LoVo (cell line): ENCODE measurements around the gene PARP11.

Experiments
- DNase-seq: peaks from one replicate; pipeline ENCODE4 v3.0.0-alpha.2; 2016; ENCODE audit warnings: low spot score

The PARP11 gene

DNA sequence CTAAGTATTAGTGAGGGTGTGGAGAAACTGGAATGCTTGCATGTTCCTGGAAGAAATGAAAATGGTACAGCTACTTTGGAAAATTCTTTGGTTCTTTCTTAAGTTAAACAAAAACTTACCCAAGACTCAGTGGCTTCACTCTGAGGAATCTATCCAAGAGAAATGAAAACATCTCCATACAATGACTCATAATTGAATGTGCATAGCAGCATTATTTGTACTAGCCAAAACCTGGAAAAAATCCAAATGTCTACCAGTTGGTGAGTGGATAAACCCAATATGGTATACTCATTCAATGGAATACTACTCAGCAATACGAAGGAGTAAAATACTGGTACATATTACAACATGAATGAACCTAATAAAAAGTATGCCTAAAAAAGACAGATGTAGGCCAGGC lies 102.3 kb downstream of the PARP11 start:
- peak; percentile 30 for DNase-seq

DNA sequence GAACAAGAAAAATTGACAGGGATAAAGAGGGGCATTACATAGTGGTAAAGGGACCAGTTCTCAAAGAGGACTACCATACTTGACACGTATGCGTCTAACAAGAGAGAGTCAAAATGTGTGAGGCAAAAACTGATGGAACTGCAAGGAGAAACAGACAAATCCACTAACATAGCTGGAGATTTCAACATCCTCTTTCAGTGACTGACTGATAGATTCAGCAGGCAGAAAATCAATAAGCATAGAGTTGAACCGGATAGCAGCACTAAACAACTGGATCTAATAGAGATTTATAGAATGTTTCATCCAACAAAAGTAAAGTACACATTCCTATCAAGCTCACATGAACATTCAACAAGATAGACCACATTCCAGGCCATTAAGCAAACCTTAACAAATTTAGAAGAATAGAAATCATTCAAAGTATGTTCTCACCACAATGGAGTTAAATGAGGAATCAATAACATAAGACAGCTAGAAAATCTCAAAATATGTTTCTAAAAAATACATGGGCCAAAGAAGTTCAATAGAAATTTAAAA lies 104.2 kb downstream of the PARP11 start:
- DNase-seq: no peak

DNA sequence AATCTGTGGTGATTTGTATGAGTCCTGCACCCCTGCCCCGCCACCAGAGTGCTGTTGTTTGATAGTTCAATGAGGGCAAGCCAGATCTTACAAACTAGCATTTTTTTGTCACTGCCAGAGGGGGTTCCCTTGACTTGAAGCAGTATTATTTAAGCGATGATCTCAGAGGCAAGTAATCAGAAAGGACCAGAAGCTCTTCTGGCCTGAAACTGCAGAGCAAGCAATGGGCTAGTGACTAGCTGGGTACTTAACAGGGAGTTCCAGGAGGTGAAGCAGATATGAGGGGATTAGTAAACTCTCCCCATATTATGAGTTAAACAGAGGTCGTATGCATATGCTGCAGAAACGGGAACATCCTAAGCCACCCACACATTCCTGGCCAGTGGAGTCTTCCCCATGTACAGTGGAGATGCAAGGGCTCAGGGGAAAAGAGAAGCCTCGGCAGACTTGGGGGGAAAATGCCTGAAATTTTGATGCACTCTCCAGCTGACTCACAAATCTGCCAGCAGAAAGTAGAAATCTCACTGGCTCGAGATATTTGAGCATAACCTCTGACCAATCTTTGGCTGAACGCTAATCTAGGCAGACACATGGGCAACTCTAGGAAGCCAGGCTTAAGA lies 112.0 kb downstream of the PARP11 start:
- DNase-seq: no peak

DNA sequence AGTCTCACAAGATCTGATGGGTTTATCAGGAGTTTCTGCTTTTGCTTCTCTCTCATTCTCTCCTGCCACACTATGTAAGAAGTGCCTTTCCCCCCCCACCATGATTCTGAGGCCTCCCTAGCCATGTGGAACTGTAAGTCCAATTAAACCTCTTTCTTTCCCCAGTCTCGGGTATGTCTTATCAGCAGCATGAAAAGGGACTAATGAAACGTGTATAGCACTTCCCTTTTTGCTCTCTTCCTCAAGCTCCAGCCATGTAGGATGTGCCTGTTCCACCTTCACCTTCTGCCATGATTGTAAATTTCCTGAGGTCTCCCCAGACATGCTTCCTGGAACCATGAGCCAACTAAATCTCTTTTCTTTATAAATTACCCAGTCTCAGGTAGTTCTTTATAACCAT lies 113.3 kb downstream of the PARP11 start:
- no peak for DNase-seq
